ENCODE results near the gene LMLN.
"Not testable (repeated sequence)": the region's sequence is repeated elsewhere in the genome, so short reads cannot be mapped to it uniquely, and the experiment has no call there.

The LMLN gene, protein sequence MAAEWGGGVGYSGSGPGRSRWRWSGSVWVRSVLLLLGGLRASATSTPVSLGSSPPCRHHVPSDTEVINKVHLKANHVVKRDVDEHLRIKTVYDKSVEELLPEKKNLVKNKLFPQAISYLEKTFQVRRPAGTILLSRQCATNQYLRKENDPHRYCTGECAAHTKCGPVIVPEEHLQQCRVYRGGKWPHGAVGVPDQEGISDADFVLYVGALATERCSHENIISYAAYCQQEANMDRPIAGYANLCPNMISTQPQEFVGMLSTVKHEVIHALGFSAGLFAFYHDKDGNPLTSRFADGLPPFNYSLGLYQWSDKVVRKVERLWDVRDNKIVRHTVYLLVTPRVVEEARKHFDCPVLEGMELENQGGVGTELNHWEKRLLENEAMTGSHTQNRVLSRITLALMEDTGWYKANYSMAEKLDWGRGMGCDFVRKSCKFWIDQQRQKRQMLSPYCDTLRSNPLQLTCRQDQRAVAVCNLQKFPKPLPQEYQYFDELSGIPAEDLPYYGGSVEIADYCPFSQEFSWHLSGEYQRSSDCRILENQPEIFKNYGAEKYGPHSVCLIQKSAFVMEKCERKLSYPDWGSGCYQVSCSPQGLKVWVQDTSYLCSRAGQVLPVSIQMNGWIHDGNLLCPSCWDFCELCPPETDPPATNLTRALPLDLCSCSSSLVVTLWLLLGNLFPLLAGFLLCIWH

GRCh38 chr3:197959891-197960693, at the start of gene LMLN:
Gene LMLN, plus strand, starts transcription at chr3:197960217. Its CDS starts 29 bp downstream, at chr3:197960246.
- DNase-seq, result peak; percentile 97

- no peak for DNase-seq
These were observed 47.1 kb upstream of the LMLN start for GRCh38 chr3:197912741-197913476.

GRCh38 chr3:197913641-197914380, 46.2 kb upstream of the LMLN start:
- DNase-seq, result no peak

DNA sequence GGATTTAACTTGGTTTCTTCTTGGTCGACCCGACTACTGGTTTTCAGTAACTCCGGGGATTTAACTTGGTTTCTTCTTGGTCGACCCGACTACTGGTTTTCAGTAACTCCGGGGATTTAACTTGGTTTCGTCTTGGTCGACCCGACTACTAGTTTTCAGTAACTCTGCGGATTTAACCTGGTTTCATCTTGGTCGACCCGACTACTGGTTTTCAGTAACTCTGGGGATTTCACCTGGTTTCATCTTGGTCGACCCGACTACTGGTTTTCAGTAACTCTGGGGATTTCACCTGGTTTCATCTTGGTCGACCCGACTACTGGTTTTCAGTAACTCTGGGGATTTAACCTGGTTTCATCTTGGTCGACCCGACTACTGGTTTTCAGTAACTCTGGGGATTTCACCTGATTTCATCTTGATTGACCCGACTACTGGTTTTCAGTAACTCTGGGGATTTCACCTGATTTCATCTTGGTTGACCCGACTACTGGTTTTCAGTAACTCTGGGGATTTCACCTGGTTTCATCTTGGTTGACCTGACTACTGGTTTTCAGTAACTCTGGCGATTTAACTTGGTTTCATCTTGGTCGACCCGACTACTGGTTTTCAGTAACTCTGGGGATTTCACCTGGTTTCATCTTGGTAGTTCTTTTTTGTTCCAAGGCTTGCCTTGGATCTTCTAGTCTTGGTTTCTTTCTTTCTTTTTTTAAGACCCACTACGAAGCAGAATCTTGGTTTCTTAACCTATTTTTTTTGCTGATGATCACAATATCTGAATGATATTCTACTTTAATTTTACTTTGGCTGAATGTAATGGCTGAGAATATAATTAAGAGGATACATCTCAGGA, 38.4 kb upstream of the LMLN start:
- not testable (repeated sequence) for DNase-seq

- DNase-seq, result no peak
These were observed 33.6 kb upstream of the LMLN start for GRCh38 chr3:197926418-197926817.

- DNase-seq, result not testable (repeated sequence)
These were observed 32.4 kb upstream of the LMLN start for GRCh38 chr3:197927578-197927977.

- no peak for DNase-seq
These were observed 23.1 kb upstream of the LMLN start for GRCh38 chr3:197936819-197937384.

GRCh38 chr3:197940745-197941384, 19.2 kb upstream of the LMLN start:
- no peak for DNase-seq

DNA sequence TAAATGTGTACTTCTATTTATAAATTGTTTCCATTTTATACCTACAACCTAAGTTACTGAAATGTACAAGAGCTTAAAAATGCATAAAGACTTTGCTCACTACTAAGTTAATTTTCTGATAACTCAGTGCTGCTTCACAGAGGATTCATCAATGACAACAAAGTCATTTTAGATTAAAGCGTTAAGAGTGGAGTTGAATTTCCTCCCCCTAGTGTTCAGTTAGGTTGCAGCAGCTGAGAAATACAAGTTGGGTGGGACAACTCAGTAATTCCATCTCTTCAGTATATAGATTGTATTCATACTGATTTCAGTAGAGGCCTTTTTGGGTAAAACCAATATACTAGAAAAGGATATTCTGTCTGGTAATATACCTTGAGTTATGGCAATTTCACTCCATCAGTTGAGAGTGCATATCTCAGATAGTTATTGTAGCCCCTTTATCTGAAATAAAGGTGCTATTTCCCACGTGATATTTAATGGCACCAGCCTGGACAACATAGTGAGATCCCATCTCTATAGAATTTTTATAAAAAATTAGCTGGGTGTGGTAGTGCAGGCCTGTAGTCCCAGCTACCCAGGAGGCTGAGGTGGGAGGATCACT, 17.0 kb upstream of the LMLN start:
- no peak for DNase-seq

- DNase-seq, result no peak
These were observed 10.7 kb upstream of the LMLN start for GRCh38 chr3:197949191-197949777.

- DNase-seq, result peak; percentile 92
These were observed 10.0 kb upstream of the LMLN start, which contains the start of gene RPL35A for GRCh38 chr3:197949778-197950676. Gene RPL35A, plus strand, starts transcription at chr3:197950190. Its CDS starts 778 bp downstream, at chr3:197950968.

- DNase-seq, result no peak
These were observed 9.3 kb upstream of the LMLN start for GRCh38 chr3:197950677-197951061.

- no peak for DNase-seq
These were observed 8.5 kb upstream of the LMLN start for GRCh38 chr3:197951392-197951990.

GRCh38 chr3:197952440-197952839, 7.6 kb upstream of the LMLN start:
- DNase-seq, result no peak

DNA sequence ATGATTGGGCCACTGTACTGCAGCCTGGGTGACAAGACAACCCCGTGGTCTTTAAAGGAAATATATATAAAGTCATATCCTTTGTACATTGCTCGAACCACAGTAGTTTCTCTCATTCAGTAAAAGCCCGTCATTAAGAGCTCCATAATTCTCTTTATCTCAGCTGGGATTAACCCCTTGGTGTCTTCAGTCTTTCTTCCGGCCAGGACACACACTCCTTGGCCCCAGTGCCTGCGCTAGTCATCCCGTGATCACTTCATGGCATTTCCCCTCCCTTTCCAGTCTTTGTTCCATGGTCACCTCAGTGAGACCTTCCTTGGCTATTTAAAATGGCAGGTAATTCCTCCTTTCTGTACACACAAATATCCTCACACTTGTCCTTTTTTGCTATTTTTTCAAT, 6.7 kb upstream of the LMLN start:
- no peak for DNase-seq

DNA sequence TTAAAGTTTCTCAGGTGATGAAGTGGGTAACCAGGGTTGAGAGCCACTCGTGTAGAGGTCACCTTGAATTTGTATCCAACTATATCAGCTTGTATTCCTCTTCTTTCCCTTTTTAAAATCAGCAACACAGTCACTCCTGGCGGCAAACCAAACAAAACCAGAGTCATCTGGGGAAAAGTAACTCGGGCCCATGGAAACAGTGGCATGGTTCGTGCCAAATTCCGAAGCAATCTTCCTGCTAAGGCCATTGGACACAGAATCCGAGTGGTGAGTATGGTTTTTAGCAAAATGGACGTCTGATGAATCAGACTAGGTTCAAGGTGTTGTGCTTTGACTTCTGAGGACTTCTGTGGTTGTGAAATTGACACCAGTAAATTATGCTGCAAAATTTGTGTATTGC, 6.1 kb upstream of the LMLN start:
- DNase-seq, result no peak

DNA sequence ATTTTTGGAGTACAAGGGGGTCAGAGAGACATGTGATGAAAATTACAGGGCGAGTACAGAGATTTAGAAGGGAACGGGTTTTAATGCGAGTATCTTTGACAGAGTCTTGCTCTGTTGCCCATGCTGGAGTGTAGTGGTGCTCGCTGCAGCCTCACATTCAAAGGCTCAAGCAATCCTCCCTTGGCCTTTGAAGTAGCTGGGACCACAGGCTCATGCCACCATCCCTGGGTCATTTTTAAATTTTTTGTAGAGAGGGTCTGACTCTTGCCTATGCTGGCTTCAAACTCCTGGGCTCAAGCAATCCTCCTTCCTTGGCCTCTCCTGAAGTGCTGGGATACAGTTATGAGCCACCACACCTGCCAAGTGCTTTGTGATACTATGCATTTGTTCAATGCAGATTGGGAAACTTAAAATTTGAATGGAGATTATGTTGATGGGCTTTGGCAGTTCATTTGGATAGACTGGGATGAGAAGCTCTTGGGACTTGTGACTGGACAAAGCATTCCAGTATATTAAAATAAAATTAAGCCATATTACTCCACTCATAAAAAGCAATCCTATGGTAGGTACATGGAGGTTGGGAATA, 4.0 kb upstream of the LMLN start:
- no peak for DNase-seq

Measured in femur (tissue), 1 donor.